CD4-positive, alpha-beta T cell treated with Interleukin-15 for 1 hour (primary cell): ENCODE measurements around the gene ATXN1.
A peak's percentile ranks its signal among the peaks of the same experiment; 100 is the strongest.
"Not testable (repeated sequence)": the region's sequence is repeated elsewhere in the genome, so short reads cannot be mapped to it uniquely, and the experiment has no call there.

Source experiments
- DNase-seq: peaks from one replicate; pipeline ENCODE4 v3.0.0-alpha.2; 2020

The ATXN1 gene

GRCh38 chr6:16430391-16431089 lies 330.7 kb downstream of the ATXN1 start:
- no peak for DNase-seq

DNA sequence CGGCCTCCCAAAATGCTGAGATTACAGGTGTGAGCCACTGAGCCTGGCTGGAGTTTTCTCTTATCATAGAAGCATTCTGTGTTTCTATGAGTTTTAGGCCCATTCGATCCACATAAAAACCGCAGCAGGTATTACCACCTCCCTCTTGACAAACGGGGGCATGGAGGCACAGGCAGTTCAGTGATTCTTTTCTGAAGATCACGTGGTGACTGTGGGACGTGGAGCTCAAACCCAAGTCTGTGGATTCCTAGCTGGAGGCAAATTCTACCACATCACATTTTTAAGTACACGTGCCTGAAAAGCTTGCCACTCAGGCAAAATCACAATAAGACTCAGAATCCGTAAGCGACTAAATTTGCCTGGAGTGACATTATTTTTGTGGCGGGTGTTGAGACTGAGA lies 331.6 kb downstream of the ATXN1 start:
- DNase-seq, result no peak

DNA sequence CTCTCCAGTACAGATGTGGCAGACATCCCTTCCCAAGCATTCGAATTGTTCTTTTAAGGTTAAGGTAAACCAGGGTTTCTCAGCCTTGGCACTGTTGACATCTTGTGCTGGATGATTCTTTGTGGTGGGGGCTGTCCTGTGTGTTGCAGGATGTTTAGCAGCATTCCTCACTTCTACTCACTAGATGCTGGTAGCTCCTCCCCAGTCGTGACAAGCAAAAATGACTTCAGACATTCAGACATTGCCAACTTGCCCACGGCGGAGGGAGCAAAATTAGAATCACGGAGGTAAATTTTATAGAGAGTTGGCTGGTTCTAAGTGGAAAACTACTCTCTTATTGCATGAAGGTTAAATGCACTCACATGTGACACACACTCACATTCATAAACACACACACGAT lies 334.1 kb downstream of the ATXN1 start:
- no peak for DNase-seq

- DNase-seq, result no peak
Measured at GRCh38 chr6:16425881-16426615, 335.2 kb downstream of the ATXN1 start.

GRCh38 chr6:16421462-16421960 lies 339.7 kb downstream of the ATXN1 start:
- no peak for DNase-seq

- DNase-seq, result peak; percentile 48
Measured at GRCh38 chr6:16420715-16421461, 340.4 kb downstream of the ATXN1 start.

- DNase-seq, result no peak
Measured at GRCh38 chr6:16420337-16420714, 340.9 kb downstream of the ATXN1 start.

DNA sequence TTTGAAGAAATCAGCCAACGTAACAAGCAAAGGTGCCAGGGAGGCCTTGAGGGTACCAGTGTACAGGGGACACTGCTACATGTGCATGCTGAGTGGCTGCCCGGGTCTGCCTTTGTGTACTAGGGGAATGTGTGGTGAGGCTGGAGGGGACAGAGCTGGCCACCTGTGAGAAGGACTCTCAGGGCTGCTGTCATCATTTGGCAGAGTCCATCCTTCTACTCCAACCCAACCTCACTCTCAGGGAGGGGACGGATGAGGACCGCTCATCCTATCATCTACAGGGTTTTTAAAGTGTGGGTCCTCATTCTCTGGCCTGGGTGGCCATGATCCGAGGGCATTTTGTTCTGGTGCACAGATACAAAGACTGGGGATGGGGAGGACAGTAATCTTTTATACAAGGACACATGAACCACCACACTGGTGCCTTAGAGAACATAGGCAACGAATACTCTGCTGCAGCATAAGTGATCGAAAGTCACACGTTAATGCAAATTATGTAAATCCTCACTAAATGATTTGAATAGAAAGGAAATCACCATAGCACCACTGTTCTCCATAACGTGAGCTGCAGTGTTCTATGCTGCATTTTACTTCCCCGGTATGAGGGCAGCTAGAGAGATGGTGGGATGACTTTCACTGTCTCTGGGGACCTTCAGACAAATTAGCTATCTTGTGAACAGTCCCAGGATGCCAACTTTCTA lies 341.5 kb downstream of the ATXN1 start:
- no peak for DNase-seq

- no peak for DNase-seq
Measured at GRCh38 chr6:16418151-16418550, 343.1 kb downstream of the ATXN1 start.

DNA sequence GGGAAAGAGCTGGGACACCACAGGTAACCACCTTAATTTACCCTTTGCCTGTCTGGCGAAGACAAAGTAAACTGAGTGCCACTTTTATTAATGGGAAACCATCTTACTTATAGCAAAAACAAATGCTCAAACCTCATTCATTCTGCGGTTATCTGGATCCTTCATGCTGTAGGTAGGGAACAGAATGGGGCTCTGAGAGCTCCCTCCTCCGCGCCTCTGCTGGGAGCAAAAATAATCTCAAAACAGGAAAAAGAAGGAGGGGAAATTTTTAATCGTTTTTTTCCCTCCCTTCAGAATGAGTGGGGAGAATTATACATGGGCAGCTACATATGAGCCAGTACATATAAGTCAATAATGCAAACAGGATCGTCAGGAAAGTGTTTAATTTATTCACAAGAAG lies 345.6 kb downstream of the ATXN1 start:
- no peak for DNase-seq

DNA sequence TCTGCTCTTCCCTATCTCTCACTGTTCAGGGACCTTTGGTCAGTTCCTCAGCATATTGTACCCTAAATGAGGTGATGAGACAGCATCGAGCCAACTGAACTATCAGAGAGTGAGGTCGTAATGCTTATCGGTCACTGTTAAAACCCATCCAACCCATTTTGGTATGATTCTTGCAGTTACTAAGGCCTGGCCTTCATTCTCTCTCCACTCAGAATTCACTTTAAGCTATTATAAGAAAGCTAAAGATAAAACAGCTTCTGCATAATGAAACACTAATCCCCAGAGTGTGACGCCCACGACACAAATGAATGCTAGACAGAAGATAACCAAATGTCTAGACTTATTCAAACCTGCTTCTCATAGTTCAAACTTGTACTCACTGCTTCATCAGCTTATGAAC lies 347.1 kb downstream of the ATXN1 start:
- DNase-seq, result no peak

DNA sequence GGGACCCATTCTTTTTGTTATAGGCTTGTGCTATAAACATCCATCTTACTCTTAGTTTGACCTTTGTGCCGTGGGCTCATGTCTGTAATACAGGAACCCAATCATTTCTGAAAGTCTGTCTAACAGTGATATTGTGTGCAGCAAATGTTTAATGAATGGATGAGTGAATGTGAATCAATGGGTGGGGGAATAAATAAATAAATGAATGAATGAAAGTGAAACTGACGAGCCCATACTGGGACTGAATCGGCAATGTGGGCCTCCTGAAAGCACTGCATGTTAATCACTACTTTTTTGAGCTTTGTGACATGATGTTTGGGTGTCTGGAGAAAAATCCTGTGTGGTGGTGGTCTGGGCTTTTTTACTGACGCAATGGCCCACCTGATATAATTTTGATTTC lies 347.9 kb downstream of the ATXN1 start:
- DNase-seq, result peak; percentile 20

- DNase-seq, result no peak
Measured at GRCh38 chr6:16412982-16413381, 348.3 kb downstream of the ATXN1 start.

GRCh38 chr6:16412171-16412570 lies 349.1 kb downstream of the ATXN1 start:
- DNase-seq, result no peak

GRCh38 chr6:16409531-16410441 lies 351.5 kb downstream of the ATXN1 start:
- peak; percentile 60 for DNase-seq

DNA sequence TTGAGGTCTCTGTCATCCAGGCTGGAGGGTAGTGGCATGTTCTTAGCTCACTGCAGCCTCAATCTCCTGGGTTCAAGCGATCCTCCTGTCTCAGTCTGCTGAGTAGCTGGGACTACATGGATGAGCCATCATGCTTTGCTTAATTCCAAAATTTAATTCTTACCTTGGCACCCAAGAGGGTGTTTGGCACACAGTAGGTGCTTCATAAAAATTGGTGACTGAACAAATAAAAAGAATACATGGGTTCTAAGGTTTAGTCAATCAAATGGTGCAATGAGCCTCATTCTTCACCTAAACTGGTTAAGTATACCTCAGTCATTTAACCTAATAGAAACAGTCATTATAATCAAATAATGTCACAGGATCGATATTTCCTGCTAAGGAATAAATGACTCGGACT lies 352.5 kb downstream of the ATXN1 start:
- DNase-seq, result no peak

- no peak for DNase-seq
Measured at GRCh38 chr6:16406966-16407365, 354.3 kb downstream of the ATXN1 start.

GRCh38 chr6:16406538-16406937 lies 354.7 kb downstream of the ATXN1 start:
- DNase-seq, result not testable (repeated sequence)

- no peak for DNase-seq
Measured at GRCh38 chr6:16405375-16405774, 355.9 kb downstream of the ATXN1 start.

GRCh38 chr6:16404456-16404855 lies 356.8 kb downstream of the ATXN1 start:
- DNase-seq, result peak; percentile 20

- DNase-seq, result no peak
Measured at GRCh38 chr6:16403831-16404230, 357.4 kb downstream of the ATXN1 start.

DNA sequence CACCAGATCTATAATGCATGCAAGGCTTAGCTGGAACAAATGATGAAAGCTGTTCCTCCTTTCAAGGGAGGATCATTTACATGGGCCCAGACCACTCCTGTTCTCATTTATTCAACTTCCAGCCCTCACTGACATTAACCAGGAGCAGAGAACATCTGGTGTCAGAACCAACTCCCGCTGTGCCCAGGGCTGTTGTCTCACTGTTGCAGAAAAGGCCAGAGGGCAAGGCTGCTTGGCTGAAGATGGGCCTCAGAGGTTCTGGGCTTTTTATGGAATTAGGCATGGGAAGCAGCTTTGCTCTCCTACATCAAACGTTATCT lies 358.7 kb downstream of the ATXN1 start:
- no peak for DNase-seq
